SK-N-SH (cell line): ENCODE results near the gene AMIGO1. TPM values are rescaled to one million over a fixed set of nuclear protein-coding genes. Genes with fewer than 3 reads are reported as not detected.

Experiments used
- CTCF ChIA-PET: fragments of 300-600, 350-600 bp; formaldehyde crosslinking; extraction: SDS; loops from one replicate; lab custom pipeline; 2021; lab: Yijun Ruan, JAX
- POLR2A ChIA-PET: fragments of 350-600 bp; sonication (Branson Sonifier 250); formaldehyde crosslinking; extraction: SDS; loops from one replicate; lab custom pipeline; 2020; ENCODE audit warnings: antibody characterized with exemption, inconsistent platforms; lab: Yijun Ruan, JAX
- DNase-seq: peaks from one replicate; pipeline ENCODE4 v3.0.0; 2012
- H2AFZ ChIP-seq: fragments of 200-600 bp; sonication (generic); 2 replicates; pipeline ENCODE4 v1.8.1; 2016; ENCODE audit warnings: antibody characterized with exemption, mild to moderate bottlenecking, low read depth
- H3F3A ChIP-seq: fragments of 200-600 bp; sonication (generic); replicated peaks from 2 replicates; pipeline ENCODE3; 2016; ENCODE audit warnings: antibody characterized with exemption, mild to moderate bottlenecking; ENCODE audit not compliant: insufficient read depth
- H3K27ac ChIP-seq, 2 experiments: fragments of 200-500 bp in 1 of 2; fragments of 200-600 bp in 1 of 2; sonication (Bioruptor generic) in 1 of 2; sonication (generic), shearing (Covaris generic) in 1 of 2; 2 replicates each; pipeline versions ENCODE4 v1.5.1 to v1.6.1; 2014 to 2016; ENCODE audit warnings: low read depth in 2 of 2, inconsistent platforms in 1 of 2, low read length in 1 of 2, mild to moderate bottlenecking in 1 of 2, mixed read lengths in 1 of 2
- H3K27me3 ChIP-seq: fragments of 200-600 bp; sonication (generic), shearing (Covaris generic); 2 replicates; pipeline ENCODE4 v1.6.1; 2016; ENCODE audit warnings: mixed run types; ENCODE audit not compliant: insufficient read depth
- H3K36me3 ChIP-seq, 2 experiments: fragments of 200-500 bp in 1 of 2; fragments of 200-600 bp in 1 of 2; sonication (Bioruptor generic) in 1 of 2; sonication (generic) in 1 of 2; replicated peaks in 1 of 2; 2 replicates each; pipeline versions ENCODE3 to v1.5.1; 2014 to 2016; ENCODE audit warnings: low read length in 1 of 2, mild to moderate bottlenecking in 1 of 2; ENCODE audit not compliant: insufficient read depth in 2 of 2, control insufficient read depth in 1 of 2
- H3K4me1 ChIP-seq, 2 experiments: fragments of 200-500 bp in 1 of 2; fragments of 200-600 bp in 1 of 2; sonication (Bioruptor generic) in 1 of 2; sonication (generic), shearing (Covaris generic) in 1 of 2; 2 replicates each; pipeline versions ENCODE4 v1.5.1 to v1.6.1; 2014 to 2016; ENCODE audit warnings: low read depth in 1 of 2, low read length in 1 of 2, mixed run types in 1 of 2; ENCODE audit not compliant: insufficient read depth in 2 of 2, control insufficient read depth in 1 of 2
- H3K4me2 ChIP-seq: fragments of 200-600 bp; sonication (generic), shearing (Covaris generic); 2 replicates; pipeline ENCODE4 v1.6.1; 2017; ENCODE audit warnings: mixed run types
- H3K4me3 ChIP-seq, 2 experiments: fragments of 200-500 bp in 1 of 2; fragments of 200-600 bp in 1 of 2; sonication (Bioruptor generic) in 1 of 2; sonication (generic), shearing (Covaris generic) in 1 of 2; 2 replicates each; pipeline versions ENCODE4 v1.5.1 to v1.8.1; 2014 to 2016; ENCODE audit warnings: low read depth in 2 of 2, inconsistent platforms in 1 of 2, low read length in 1 of 2, mild to moderate bottlenecking in 1 of 2, mixed read lengths in 1 of 2, moderate library complexity in 1 of 2
- H3K79me2 ChIP-seq: fragments of 200-600 bp; sonication (generic); 2 replicates; pipeline ENCODE4 v1.8.1; 2017; ENCODE audit warnings: mild to moderate bottlenecking; ENCODE audit not compliant: insufficient read depth
- H3K9ac ChIP-seq: fragments of 200-600 bp; sonication (generic); 2 replicates; pipeline ENCODE4 v1.6.1; 2017; ENCODE audit warnings: mixed run types
- H3K9me2 ChIP-seq: fragments of 200-600 bp; sonication (generic); 2 replicates; pipeline ENCODE4 v1.6.1; 2017; ENCODE audit warnings: mixed run types
- H3K9me3 ChIP-seq: fragments of 200-600 bp; sonication (generic); 2 replicates; pipeline ENCODE4 v1.6.1; 2017; ENCODE audit warnings: mixed run types, mild to moderate bottlenecking, moderate library complexity
- H4K20me1 ChIP-seq: fragments of 200-600 bp; sonication (generic); 2 replicates; pipeline ENCODE4 v1.6.1; 2017; ENCODE audit warnings: mild to moderate bottlenecking, mixed run types; ENCODE audit not compliant: insufficient read depth
- CHD2 ChIP-seq: fragments of 150-350 bp; IDR thresholded peaks from 2 replicates; pipeline ENCODE4 v1.6.1; 2018; ENCODE audit warnings: low read length; ENCODE audit not compliant: partially characterized antibody
- EP300 ChIP-seq, 2 experiments: IDR thresholded peaks; 2 replicates each; pipeline versions ENCODE4 v1.4.0 to v1.6.1; 2012; ENCODE audit warnings: borderline replicate concordance in 1 of 2, low read depth in 1 of 2, low read length in 1 of 2
- MEF2A ChIP-seq: IDR thresholded peaks from 2 replicates; pipeline ENCODE4 v1.4.0; 2012; ENCODE audit warnings: low read depth, borderline replicate concordance
- MXI1 ChIP-seq: IDR thresholded peaks from 2 replicates; pipeline ENCODE4 v1.6.1; 2012; ENCODE audit warnings: mild to moderate bottlenecking, low read depth, low read length, improper control_type of control experiment
- RFX5 ChIP-seq: IDR thresholded peaks from 2 replicates; pipeline ENCODE4 v1.6.1; 2012; ENCODE audit warnings: mild to moderate bottlenecking, improper control_type of control experiment, low read length
- RXRA ChIP-seq: IDR thresholded peaks from 2 replicates; pipeline ENCODE4 v1.4.0; 2012; ENCODE audit warnings: low read depth, mild to moderate bottlenecking, borderline replicate concordance
- TEAD4 ChIP-seq: IDR thresholded peaks from 2 replicates; pipeline ENCODE4 v1.4.0; 2012; ENCODE audit warnings: mild to moderate bottlenecking, borderline replicate concordance; ENCODE audit not compliant: insufficient read depth
- WGBS: methylation state at CpG from one replicate; pipeline ENCODE4 v1.1.6; 2017; ENCODE audit warnings: low lambda C conversion rate; 5-methylcytosine and 5-hydroxymethylcytosine counted together
- polyA plus RNA-seq, 3 experiments: library from polyadenylated mRNA; depleted of rRNA; stranded (reverse); fragments of >200 nt; gene quantifications; 2 replicates each; pipeline ENCODE4 v1.2.3, GENCODE V29; 2012
- TF ChIP-seq, protein P1 (sequence below): IDR thresholded peaks from 2 replicates; pipeline ENCODE4; 2012
- TF ChIP-seq, protein P2 (sequence below): fragments of 150-350 bp; IDR thresholded peaks from 2 replicates; pipeline ENCODE4 v1.6.1; 2017; ENCODE audit warnings: antibody characterized with exemption, low read length, low read depth, borderline replicate concordance

AMIGO1 gene
- polyA plus RNA-seq, 1 of the 3 experiments (the other 2 are of a cell fraction), result 0.95 TPM

DNA sequence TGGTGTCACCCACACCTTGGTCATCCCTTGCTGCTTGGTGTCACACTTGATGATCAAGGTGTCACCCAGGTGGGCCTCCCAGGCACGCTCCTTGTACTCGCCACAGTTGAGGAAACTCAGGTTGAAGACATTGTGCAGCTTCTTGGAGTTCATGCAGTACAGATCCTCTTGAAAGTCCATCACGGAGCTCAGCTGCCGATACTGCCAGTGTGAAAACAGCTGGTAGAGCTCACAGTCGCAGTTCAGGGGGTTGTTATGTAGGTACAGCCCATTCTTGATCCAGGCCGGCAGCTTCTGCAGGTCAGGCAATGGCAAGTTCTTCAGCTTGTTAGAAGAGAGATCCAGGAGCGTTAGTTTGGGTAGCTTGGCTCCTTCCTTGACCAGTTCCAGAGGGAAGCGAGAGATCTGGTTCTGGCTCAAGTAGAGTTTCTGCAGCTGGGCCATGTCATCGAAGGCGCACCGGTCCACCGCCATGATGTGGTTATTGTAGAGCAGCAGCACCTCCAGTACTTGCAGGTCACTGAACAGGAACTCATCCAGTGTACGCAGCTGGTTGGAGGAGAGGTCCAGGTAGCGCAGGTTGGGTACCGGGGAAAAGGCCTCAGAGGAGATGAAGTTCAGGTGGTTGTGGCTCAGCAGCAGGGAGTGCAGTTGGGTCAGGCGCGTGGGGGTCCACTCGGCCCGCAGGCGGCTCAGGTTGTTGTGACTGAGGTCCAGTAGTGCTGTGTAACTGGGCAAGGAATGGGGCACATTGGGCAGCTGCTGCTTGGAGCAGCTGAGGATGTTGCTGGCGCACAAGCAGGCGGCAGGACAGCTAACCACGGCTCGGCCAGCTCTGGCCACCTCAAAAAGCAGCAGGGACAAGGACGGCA, 1.3 kb downstream of the AMIGO1 start:
- Histone ChIP-seq H3K4me3 (no peak overlapping the region), H3F3A (no peaks in the 10 kb centered on the region), H3K9me3 (no peaks in the 10 kb centered on the region), H2AFZ (no peak overlapping the region), H3K4me1 (peaks cover 0 to 11% of the 10 kb centered on the region in 2 experiments; a peak in 1 of 4 replicates), H3K4me2 (no peak overlapping the region), H3K27me3 (no peaks in the 10 kb centered on the region; the same call in 1 of the 2 replicates), H3K9me2 (no peaks in the 10 kb centered on the region), H3K9ac (no peak overlapping the region), H4K20me1 (no peaks in the 10 kb centered on the region), H3K27ac (no peak overlapping the region), H3K79me2 (no peaks in the 10 kb centered on the region)
- ChIA-PET POLR2A (interaction anchor here (1.0 kb wide), 1 partner anchor 25 kb away, joined by 3 read pairs; the partner anchor contains the start of gene ATXN7L2), CTCF (interaction anchor here (1.2 to 40.2 kb wide), 5 partner anchors 9 to 142 kb away, joined by 3 to 1710 read pairs (median 72); partner anchors contain the start of genes ATXN7L2, CYB561D1 and GPR61)
- 97% methylated on average over 23 of the region's 25 CpGs for WGBS
- no peak for DNase-seq
- TF ChIP-seq MXI1 (no peak), RFX5 (no peak), RXRA (no peak), CHD2 (no peak)
- TF ChIP-seq, protein P1, sequence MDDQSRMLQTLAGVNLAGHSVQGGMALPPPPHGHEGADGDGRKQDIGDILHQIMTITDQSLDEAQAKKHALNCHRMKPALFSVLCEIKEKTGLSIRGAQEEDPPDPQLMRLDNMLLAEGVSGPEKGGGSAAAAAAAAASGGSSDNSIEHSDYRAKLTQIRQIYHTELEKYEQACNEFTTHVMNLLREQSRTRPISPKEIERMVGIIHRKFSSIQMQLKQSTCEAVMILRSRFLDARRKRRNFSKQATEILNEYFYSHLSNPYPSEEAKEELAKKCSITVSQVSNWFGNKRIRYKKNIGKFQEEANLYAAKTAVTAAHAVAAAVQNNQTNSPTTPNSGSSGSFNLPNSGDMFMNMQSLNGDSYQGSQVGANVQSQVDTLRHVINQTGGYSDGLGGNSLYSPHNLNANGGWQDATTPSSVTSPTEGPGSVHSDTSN, result no peak
- TF ChIP-seq, all 33 proteins: peak for 0
- H3K36me3 ChIP-seq, result no peaks in the 10 kb centered on the region

DNA sequence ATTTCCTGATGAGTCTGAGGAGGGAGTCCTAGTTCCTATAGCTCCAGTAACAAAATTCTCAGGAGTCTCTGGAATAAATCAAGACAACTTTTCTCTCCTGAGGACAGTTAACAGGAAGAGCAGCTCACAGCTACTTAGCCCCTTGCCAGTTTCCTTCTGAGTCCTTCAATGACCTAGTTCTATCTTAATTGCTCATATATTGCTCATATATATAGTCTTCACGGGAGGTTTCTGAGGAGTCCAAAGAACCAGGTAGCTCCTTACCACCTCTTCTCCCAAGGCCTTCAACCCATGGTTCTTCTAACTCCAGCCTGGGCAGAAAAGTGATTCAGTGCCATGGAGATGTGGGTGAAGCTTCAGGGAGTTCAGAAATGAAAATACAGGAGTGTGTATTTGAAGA, 4.6 kb downstream of the AMIGO1 start:
- no peaks in the 10 kb centered on the region for H3K36me3 ChIP-seq
- CTCF ChIA-PET, result interaction anchor here (1.2 to 40.2 kb wide), 4 partner anchors 16 to 272 kb away, joined by 3 to 1710 read pairs (median 121); partner anchors contain the start of genes ATXN7L2, CYB561D1 and GPR61
- H3F3A ChIP-seq, result no peaks in the 10 kb centered on the region
- H3K79me2 ChIP-seq, result no peaks in the 10 kb centered on the region
- no peak for DNase-seq
- H4K20me1 ChIP-seq, result no peaks in the 10 kb centered on the region
- H3K4me3 ChIP-seq, result no peak overlapping the region
- no peak overlapping the region for H2AFZ ChIP-seq
- peaks cover 0 to 11% of the 10 kb centered on the region in 2 experiments; a peak in 1 of 4 replicates for H3K4me1 ChIP-seq
- no peak overlapping the region for H3K27ac ChIP-seq
- no peaks in the 10 kb centered on the region for H3K9me3 ChIP-seq
- H3K9ac ChIP-seq, result no peak overlapping the region
- WGBS, result 89% methylated on average over 1 of the region's 1 CpG
- no peaks in the 10 kb centered on the region for H3K9me2 ChIP-seq
- H3K4me2 ChIP-seq, result no peak overlapping the region
- no peaks in the 10 kb centered on the region for H3K27me3 ChIP-seq
- POLR2A ChIA-PET, result no interaction called here
- TF ChIP-seq TEAD4, result no peak
- TF ChIP-seq, protein P2, sequence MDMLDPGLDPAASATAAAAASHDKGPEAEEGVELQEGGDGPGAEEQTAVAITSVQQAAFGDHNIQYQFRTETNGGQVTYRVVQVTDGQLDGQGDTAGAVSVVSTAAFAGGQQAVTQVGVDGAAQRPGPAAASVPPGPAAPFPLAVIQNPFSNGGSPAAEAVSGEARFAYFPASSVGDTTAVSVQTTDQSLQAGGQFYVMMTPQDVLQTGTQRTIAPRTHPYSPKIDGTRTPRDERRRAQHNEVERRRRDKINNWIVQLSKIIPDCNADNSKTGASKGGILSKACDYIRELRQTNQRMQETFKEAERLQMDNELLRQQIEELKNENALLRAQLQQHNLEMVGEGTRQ, result no peak
- TF ChIP-seq EP300 (IDR thresholded peaks at IDR 0.05; ENCODE audit: borderline replicate concordance in 1 of 2, low read depth in 1 of 2, low read length in 1 of 2), result no peak
- no peak for TF ChIP-seq MEF2A
